GM12875 (cell line): ENCODE measurements around the gene SOX4.
A peak's percentile ranks its signal among the peaks of the same experiment; 100 is the strongest.

Source experiments
- H3K4me3 ChIP-seq: one replicate; pipeline ENCODE4 v1.5.1; 2011; ENCODE audit warnings: low read depth, low read length, control low read depth
- CTCF ChIP-seq: IDR thresholded peaks from 2 replicates; pipeline ENCODE4 v1.5.1; 2011; ENCODE audit warnings: low read depth, mild to moderate bottlenecking, control low read depth, inconsistent platforms, low read length, moderate library complexity, borderline replicate concordance; ENCODE audit not compliant: insufficient read depth

The SOX4 gene

DNA sequence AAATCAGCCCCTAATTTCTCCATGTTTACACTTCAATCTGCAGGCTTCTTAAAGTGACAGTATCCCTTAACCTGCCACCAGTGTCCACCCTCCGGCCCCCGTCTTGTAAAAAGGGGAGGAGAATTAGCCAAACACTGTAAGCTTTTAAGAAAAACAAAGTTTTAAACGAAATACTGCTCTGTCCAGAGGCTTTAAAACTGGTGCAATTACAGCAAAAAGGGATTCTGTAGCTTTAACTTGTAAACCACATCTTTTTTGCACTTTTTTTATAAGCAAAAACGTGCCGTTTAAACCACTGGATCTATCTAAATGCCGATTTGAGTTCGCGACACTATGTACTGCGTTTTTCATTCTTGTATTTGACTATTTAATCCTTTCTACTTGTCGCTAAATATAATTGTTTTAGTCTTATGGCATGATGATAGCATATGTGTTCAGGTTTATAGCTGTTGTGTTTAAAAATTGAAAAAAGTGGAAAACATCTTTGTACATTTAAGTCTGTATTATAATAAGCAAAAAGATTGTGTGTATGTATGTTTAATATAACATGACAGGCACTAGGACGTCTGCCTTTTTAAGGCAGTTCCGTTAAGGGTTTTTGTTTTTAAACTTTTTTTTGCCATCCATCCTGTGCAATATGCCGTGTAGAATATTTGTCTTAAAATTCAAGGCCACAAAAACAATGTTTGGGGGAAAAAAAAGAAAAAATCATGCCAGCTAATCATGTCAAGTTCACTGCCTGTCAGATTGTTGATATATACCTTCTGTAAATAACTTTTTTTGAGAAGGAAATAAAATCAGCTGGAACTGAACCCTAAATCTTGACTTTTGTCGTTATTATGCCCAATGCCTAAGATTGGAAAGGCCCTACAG lies 4.5 kb downstream of the SOX4 start:
- no peak for TF ChIP-seq CTCF
- peak overlapping the region; percentile 31 for H3K4me3 ChIP-seq

- no peak overlapping the region for H3K4me3 ChIP-seq
- TF ChIP-seq CTCF, result no peak
Measured at GRCh38 chr6:21598674-21599023, 5.1 kb downstream of the SOX4 start.

DNA sequence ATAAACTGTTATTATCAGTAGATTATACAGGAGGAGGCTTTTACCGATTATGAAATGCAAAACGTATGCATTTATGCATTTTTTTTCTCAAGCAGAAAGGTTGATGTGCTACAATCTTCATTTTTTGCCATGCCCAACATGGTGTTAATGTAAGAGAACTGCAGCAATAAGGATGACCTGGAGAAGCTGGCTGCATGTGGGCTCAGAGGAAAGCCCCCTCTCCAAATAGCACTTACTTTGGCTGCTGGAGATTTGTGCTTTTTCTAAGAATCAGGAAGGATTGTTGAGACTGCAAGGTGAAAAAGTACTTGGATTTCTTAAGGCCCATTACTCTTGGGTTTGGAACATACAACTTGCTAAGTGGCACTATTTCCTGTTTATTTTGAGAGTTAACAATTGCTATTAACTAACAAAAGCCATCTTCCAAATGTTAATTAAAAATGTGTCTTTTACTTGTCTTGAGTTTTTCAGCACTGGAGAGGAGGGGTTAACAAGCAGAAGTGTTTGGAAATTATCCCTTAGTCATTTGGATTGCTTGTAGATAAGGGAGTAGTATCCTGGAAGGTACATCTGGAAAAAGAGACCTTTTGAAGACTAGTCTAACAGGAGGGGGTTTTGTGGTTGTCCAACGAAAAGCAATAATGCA lies 5.6 kb downstream of the SOX4 start:
- no peak for TF ChIP-seq CTCF
- no peak overlapping the region for H3K4me3 ChIP-seq

GRCh38 chr6:21601339-21601923 lies 7.9 kb downstream of the SOX4 start:
- TF ChIP-seq CTCF, result no peak
- H3K4me3 ChIP-seq, result no peak overlapping the region

- no peak for TF ChIP-seq CTCF
- no peak overlapping the region for H3K4me3 ChIP-seq
Measured at GRCh38 chr6:21601932-21602390, 8.4 kb downstream of the SOX4 start.

DNA sequence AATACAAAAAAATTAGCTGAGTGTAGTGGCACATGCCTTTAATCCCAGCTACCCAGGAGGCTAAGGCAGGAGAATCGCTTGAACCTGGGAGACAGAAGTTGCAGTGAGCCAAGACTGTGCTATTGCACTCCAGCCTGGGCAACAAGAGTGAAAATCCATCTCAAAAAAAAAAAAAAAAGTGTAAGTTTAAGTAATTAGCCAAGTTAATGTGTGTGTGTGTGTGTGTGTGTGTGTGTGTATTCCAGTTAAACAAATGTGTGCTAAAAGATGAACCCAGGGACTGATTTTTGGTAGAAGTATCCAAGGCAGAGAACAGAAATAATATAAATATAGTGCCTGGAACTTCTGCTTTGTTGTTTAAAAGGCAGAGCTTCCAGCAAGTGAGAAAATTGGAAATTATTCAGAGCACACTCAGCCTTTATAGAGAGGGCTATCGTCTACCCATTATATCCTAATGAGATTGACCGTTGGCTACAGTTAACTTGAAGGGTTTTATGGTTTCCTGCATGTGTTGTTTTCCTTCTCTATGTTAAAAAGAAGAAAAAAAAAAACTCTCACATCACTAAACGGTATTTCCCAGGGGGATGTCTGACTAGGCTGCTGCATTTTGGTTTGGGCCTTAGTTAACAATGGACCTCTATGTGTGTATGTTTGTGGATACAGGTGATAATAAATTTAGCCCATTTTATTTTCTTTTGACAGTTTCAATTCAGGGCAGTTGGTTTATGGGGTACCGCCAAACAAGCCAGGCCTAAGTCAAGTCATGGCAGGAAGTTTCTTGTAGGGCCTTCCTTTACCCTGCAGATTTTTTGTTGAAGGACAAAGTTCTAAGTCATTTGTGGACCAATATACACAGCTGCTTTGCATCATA lies 9.8 kb downstream of the SOX4 start:
- TF ChIP-seq CTCF, result no peak
- no peak overlapping the region for H3K4me3 ChIP-seq
